ENCODE results near the gene CYP3A4.
"Not testable (repeated sequence)": the region's sequence is repeated elsewhere in the genome, so short reads cannot be mapped to it uniquely, and the experiment has no call there.

CYP3A4 gene

GRCh38 chr7:99782012-99782953 lies 1.7 kb downstream of the CYP3A4 start:
- no peaks in the 10 kb centered on the region for H3K9me3 Mint-ChIP-seq
- peaks cover 19% of the 10 kb centered on the region for H3K4me1 Mint-ChIP-seq (ENCODE audit: low read depth)
- H3K27me3 Mint-ChIP-seq: peaks cover 46% of the 10 kb centered on the region
- H3K4me3 Mint-ChIP-seq: no peak overlapping the region
- H3K36me3 Mint-ChIP-seq (ENCODE audit: low read depth): no peaks in the 10 kb centered on the region
- H3K27ac Mint-ChIP-seq: no peak overlapping the region

GRCh38 chr7:99780588-99780987 lies 3.4 kb downstream of the CYP3A4 start:
- peaks cover 14% of the 10 kb centered on the region for H3K4me1 Mint-ChIP-seq (ENCODE audit: low read depth)
- H3K4me3 Mint-ChIP-seq: no peak overlapping the region
- no peaks in the 10 kb centered on the region for H3K36me3 Mint-ChIP-seq (ENCODE audit: low read depth)
- no peaks in the 10 kb centered on the region for H3K9me3 Mint-ChIP-seq
- peaks cover 62% of the 10 kb centered on the region for H3K27me3 Mint-ChIP-seq
- H3K27ac Mint-ChIP-seq: no peak overlapping the region

- H3K27ac Mint-ChIP-seq: no peak overlapping the region
- peaks cover 14% of the 10 kb centered on the region for H3K4me1 Mint-ChIP-seq (ENCODE audit: low read depth)
- peaks cover 68% of the 10 kb centered on the region for H3K27me3 Mint-ChIP-seq
- no peaks in the 10 kb centered on the region for H3K9me3 Mint-ChIP-seq
- no peaks in the 10 kb centered on the region for H3K36me3 Mint-ChIP-seq (ENCODE audit: low read depth)
- no peak overlapping the region for H3K4me3 Mint-ChIP-seq
Observed at GRCh38 chr7:99779949-99780348, 4.0 kb downstream of the CYP3A4 start.

- no peaks in the 10 kb centered on the region for H3K36me3 Mint-ChIP-seq (ENCODE audit: low read depth)
- no peak overlapping the region for H3K27ac Mint-ChIP-seq
- peaks cover 69% of the 10 kb centered on the region for H3K27me3 Mint-ChIP-seq
- H3K4me1 Mint-ChIP-seq (ENCODE audit: low read depth): peaks cover 14% of the 10 kb centered on the region
- no peak overlapping the region for H3K4me3 Mint-ChIP-seq
- no peaks in the 10 kb centered on the region for H3K9me3 Mint-ChIP-seq
Observed at GRCh38 chr7:99778880-99779279, 5.1 kb downstream of the CYP3A4 start.

- not testable (repeated sequence) for H3K4me1 Mint-ChIP-seq (ENCODE audit: low read depth); H3K9me3 Mint-ChIP-seq; H3K4me3 Mint-ChIP-seq; H3K27ac Mint-ChIP-seq; H3K36me3 Mint-ChIP-seq (ENCODE audit: low read depth)
- peaks cover 83% of the 10 kb centered on the region for H3K27me3 Mint-ChIP-seq
Observed at GRCh38 chr7:99773395-99773794, 10.6 kb downstream of the CYP3A4 start.

- Mint-ChIP-seq H3K9me3 (peaks cover 8% of the 10 kb centered on the region), H3K4me1 (ENCODE audit: low read depth) (peaks cover 16% of the 10 kb centered on the region)
Observed at GRCh38 chr7:99772565-99772964, 11.4 kb downstream of the CYP3A4 start.

GRCh38 chr7:99769494-99769893 lies 14.5 kb downstream of the CYP3A4 start:
- H3K27me3 Mint-ChIP-seq: peaks cover 47% of the 10 kb centered on the region
- not testable (repeated sequence) for H3K9me3 Mint-ChIP-seq; H3K27ac Mint-ChIP-seq; H3K36me3 Mint-ChIP-seq (ENCODE audit: low read depth); H3K4me3 Mint-ChIP-seq
- peaks cover 18% of the 10 kb centered on the region for H3K4me1 Mint-ChIP-seq (ENCODE audit: low read depth)

More at GRCh38 chr7:99772565-99772964, 11.4 kb downstream of the CYP3A4 start:
- peaks cover 75% of the 10 kb centered on the region for H3K27me3 Mint-ChIP-seq
- no peak overlapping the region for H3K27ac Mint-ChIP-seq
- no peak overlapping the region for H3K4me3 Mint-ChIP-seq
- H3K36me3 Mint-ChIP-seq (ENCODE audit: low read depth): no peaks in the 10 kb centered on the region

GRCh38 chr7:99768471-99768870 lies 15.5 kb downstream of the CYP3A4 start:
- Mint-ChIP-seq H3K36me3 (ENCODE audit: low read depth) (no peaks in the 10 kb centered on the region), H3K27ac (no peak overlapping the region), H3K4me3 (no peak overlapping the region), H3K9me3 (peaks cover 8% of the 10 kb centered on the region), H3K4me1 (ENCODE audit: low read depth) (peaks cover 17% of the 10 kb centered on the region), H3K27me3 (peaks cover 39% of the 10 kb centered on the region)

- Mint-ChIP-seq H3K4me1 (ENCODE audit: low read depth) (peaks cover 12% of the 10 kb centered on the region), H3K27ac (no peak overlapping the region)
Observed at GRCh38 chr7:99767662-99768061, 16.3 kb downstream of the CYP3A4 start.

GRCh38 chr7:99766484-99767099 lies 17.4 kb downstream of the CYP3A4 start:
- H3K36me3 Mint-ChIP-seq (ENCODE audit: low read depth): no peaks in the 10 kb centered on the region

More at GRCh38 chr7:99767662-99768061, 16.3 kb downstream of the CYP3A4 start:
- peaks cover 8% of the 10 kb centered on the region for H3K9me3 Mint-ChIP-seq
- H3K4me3 Mint-ChIP-seq: no peak overlapping the region
- H3K27me3 Mint-ChIP-seq: peaks cover 31% of the 10 kb centered on the region
- H3K36me3 Mint-ChIP-seq (ENCODE audit: low read depth): no peaks in the 10 kb centered on the region

GRCh38 chr7:99764478-99764877 lies 19.5 kb downstream of the CYP3A4 start:
- H3K9me3 Mint-ChIP-seq: no peaks in the 10 kb centered on the region
- H3K27ac Mint-ChIP-seq: no peak overlapping the region
- H3K27me3 Mint-ChIP-seq: peaks cover 3% of the 10 kb centered on the region
- no peaks in the 10 kb centered on the region for H3K36me3 Mint-ChIP-seq (ENCODE audit: low read depth)
- H3K4me1 Mint-ChIP-seq (ENCODE audit: low read depth): peaks cover 12% of the 10 kb centered on the region
- no peak overlapping the region for H3K4me3 Mint-ChIP-seq

More at GRCh38 chr7:99766484-99767099, 17.4 kb downstream of the CYP3A4 start:
- H3K27ac Mint-ChIP-seq: no peak overlapping the region
- no peak overlapping the region for H3K4me3 Mint-ChIP-seq
- H3K4me1 Mint-ChIP-seq (ENCODE audit: low read depth): peaks cover 12% of the 10 kb centered on the region
- peaks cover 22% of the 10 kb centered on the region for H3K27me3 Mint-ChIP-seq
- H3K9me3 Mint-ChIP-seq: peaks cover 7% of the 10 kb centered on the region

- H3K36me3 Mint-ChIP-seq (ENCODE audit: low read depth): no peaks in the 10 kb centered on the region
- H3K27ac Mint-ChIP-seq: no peak overlapping the region
- no peaks in the 10 kb centered on the region for H3K27me3 Mint-ChIP-seq
- H3K9me3 Mint-ChIP-seq: no peaks in the 10 kb centered on the region
- H3K4me1 Mint-ChIP-seq (ENCODE audit: low read depth): peaks cover 5% of the 10 kb centered on the region
- H3K4me3 Mint-ChIP-seq: no peak overlapping the region
Observed at GRCh38 chr7:99762680-99763327, 21.2 kb downstream of the CYP3A4 start.

GRCh38 chr7:99755085-99755484 lies 28.9 kb downstream of the CYP3A4 start:
- Mint-ChIP-seq H3K4me1 (ENCODE audit: low read depth) (no peaks in the 10 kb centered on the region), H3K27me3 (peaks cover 19% of the 10 kb centered on the region), H3K4me3 (no peak overlapping the region), H3K36me3 (ENCODE audit: low read depth) (no peaks in the 10 kb centered on the region), H3K9me3 (no peaks in the 10 kb centered on the region), H3K27ac (no peak overlapping the region)

GRCh38 chr7:99752356-99752755 lies 31.6 kb downstream of the CYP3A4 start:
- no peaks in the 10 kb centered on the region for H3K9me3 Mint-ChIP-seq
- H3K36me3 Mint-ChIP-seq (ENCODE audit: low read depth): no peaks in the 10 kb centered on the region
- H3K27me3 Mint-ChIP-seq: peaks cover 27% of the 10 kb centered on the region
- H3K4me1 Mint-ChIP-seq (ENCODE audit: low read depth): peaks cover 5% of the 10 kb centered on the region
- no peak overlapping the region for H3K27ac Mint-ChIP-seq
- no peak overlapping the region for H3K4me3 Mint-ChIP-seq

Data from stimulated activated naive CD8-positive, alpha-beta T cell treated with anti-CD3 and anti-CD28 coated beads, Interleukin-15, Interleukin-2, amounts not matched to agents 100 ng/mL and 50 ng/mL, for 24 hours (primary cell).